AG04450 (cell line): ENCODE results near the gene ZNF213. TPM values are rescaled to one million over a fixed set of nuclear protein-coding genes. Genes with fewer than 3 reads are reported as not detected.

Source experiments
- CTCF ChIA-PET: fragments of 300-600, 350-600 bp; formaldehyde crosslinking; extraction: SDS; loops from one replicate; lab custom pipeline; 2022; ENCODE audit warnings: antibody characterized with exemption, inconsistent platforms; lab: Charles Lee
- POLR2A ChIA-PET: fragments of 350-600 bp; formaldehyde crosslinking; extraction: SDS; loops from one replicate; lab custom pipeline; 2021; ENCODE audit warnings: antibody characterized with exemption, inconsistent platforms; lab: Yijun Ruan, JAX
- DNase-seq: peaks from one replicate; pipeline ENCODE4 v3.0.0-alpha.2; 2011; ENCODE audit warnings: low read depth, low spot score
- H3K27ac ChIP-seq: one replicate; pipeline ENCODE4 v1.5.1; 2012; ENCODE audit warnings: low read depth, low read length, control low read depth
- H3K27me3 ChIP-seq: one replicate; pipeline ENCODE4 v1.6.0; 2012; ENCODE audit warnings: low read length; ENCODE audit not compliant: control insufficient read depth, insufficient read depth
- H3K4me3 ChIP-seq: 2 replicates; pipeline ENCODE4 v1.5.1; 2011; ENCODE audit warnings: mild to moderate bottlenecking, low read depth, low read length, control low read depth
- H3K9me3 ChIP-seq: 2 replicates; pipeline ENCODE4 v1.5.1; 2012; ENCODE audit warnings: low read length; ENCODE audit not compliant: control insufficient read depth, insufficient read depth
- CTCF ChIP-seq: IDR thresholded peaks from 2 replicates; pipeline ENCODE4 v1.5.1; 2011; ENCODE audit warnings: low read depth, low read length, control low read depth, inconsistent platforms
- polyA plus RNA-seq: library from polyadenylated mRNA; depleted of rRNA; stranded (reverse); fragments of >200 nt; gene quantifications from 2 replicates; pipeline ENCODE4 v1.2.3, GENCODE V29; 2011

The ZNF213 gene
- polyA plus RNA-seq, 1 experiment = 0.47 TPM

GRCh38 chr16:3147757-3148104, 12.9 kb downstream of the ZNF213 start:
- no peak overlapping the region for H3K27ac ChIP-seq
- POLR2A ChIA-PET = interaction anchor here (4.1 kb wide), 1 partner anchor 13 kb away, joined by 27 read pairs; the partner anchor contains the start of gene ZNF213
- CTCF ChIA-PET = interaction anchor here (0.9 to 1.3 kb wide), 2 partner anchors 11 to 18 kb away, joined by 3 to 4 read pairs; no protein-coding TSS in a partner anchor
- no peaks in the 10 kb centered on the region for H3K27me3 ChIP-seq
- no peaks in the 10 kb centered on the region; the same call in 1 of the 2 replicates for H3K9me3 ChIP-seq
- no peak for TF ChIP-seq CTCF
- H3K4me3 ChIP-seq = no peak overlapping the region
- no peak for DNase-seq

- no peak for TF ChIP-seq CTCF
- POLR2A ChIA-PET = interaction anchor here (2.2 to 4.1 kb wide), 2 partner anchors 13 to 41 kb away, joined by 6 to 27 read pairs; partner anchors contain the start of gene ZNF213
- H3K4me3 ChIP-seq = no peak overlapping the region
- no peaks in the 10 kb centered on the region for H3K27me3 ChIP-seq
- no peak for DNase-seq
- no peaks in the 10 kb centered on the region; the same call in 1 of the 2 replicates for H3K9me3 ChIP-seq
- CTCF ChIA-PET = interaction anchor here (0.9 to 1.6 kb wide), 5 partner anchors 12 to 19 kb away, joined by 3 to 5 read pairs (median 3); partner anchors contain the start of gene ZNF213
- H3K27ac ChIP-seq = no peak overlapping the region
These were observed 13.7 kb downstream of the ZNF213 start for GRCh38 chr16:3148256-3149192.

DNA sequence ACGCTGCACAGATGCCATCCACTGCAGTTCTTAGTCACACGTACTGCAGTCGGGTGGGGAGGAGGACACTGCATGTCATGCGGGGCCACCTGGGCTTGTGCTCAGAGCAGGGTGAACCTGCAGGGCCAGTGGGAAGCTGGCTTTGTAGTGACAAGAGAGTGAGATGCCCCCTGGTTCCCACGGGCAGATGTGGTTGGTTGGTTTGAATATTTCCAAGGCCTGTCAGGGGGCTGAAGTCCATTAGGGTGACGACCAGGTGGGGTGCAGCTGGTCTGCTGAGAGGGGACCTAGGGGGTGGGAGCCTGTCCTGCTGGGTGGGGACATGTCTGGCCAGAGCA, 14.3 kb downstream of the ZNF213 start:
- POLR2A ChIA-PET = interaction anchor here (0.6 to 4.1 kb wide), 3 partner anchors 14 to 1728 kb away, joined by 6 to 27 read pairs (median 6); partner anchors contain the start of gene ZNF213
- H3K9me3 ChIP-seq = no peaks in the 10 kb centered on the region
- H3K27ac ChIP-seq = no peak overlapping the region
- no peaks in the 10 kb centered on the region for H3K27me3 ChIP-seq
- CTCF ChIA-PET = interaction anchor here (0.7 to 1.6 kb wide), 4 partner anchors 10 to 17 kb away, joined by 3 to 5 read pairs (median 3); partner anchors contain the start of gene ZNF213
- no peak for DNase-seq
- H3K4me3 ChIP-seq = no peak overlapping the region
- no peak for TF ChIP-seq CTCF

- H3K4me3 ChIP-seq = peak overlapping the region; percentile 81
- peak overlapping the region; percentile 84 for H3K27ac ChIP-seq
- no peak for DNase-seq
- no peaks in the 10 kb centered on the region for H3K27me3 ChIP-seq
- CTCF ChIA-PET = interaction anchor here (0.7 to 1.6 kb wide), 8 partner anchors 10 to 118 kb away, joined by 3 to 5 read pairs (median 3); partner anchors contain the start of gene ZNF213
- POLR2A ChIA-PET = interaction anchor here (0.6 to 4.1 kb wide), 9 partner anchors 9 to 1729 kb away, joined by 3 to 27 read pairs (median 4); partner anchors contain the start of genes HCFC1R1, THOC6 and ZNF213
- H3K9me3 ChIP-seq = no peaks in the 10 kb centered on the region
- TF ChIP-seq CTCF = peak; percentile 53
These were observed 15.0 kb downstream of the ZNF213 start for GRCh38 chr16:3149630-3150345.
